ENCODE measurements around the gene TRIM49C.
"Not testable (repeated sequence)": the region's sequence is repeated elsewhere in the genome, so short reads cannot be mapped to it uniquely, and the experiment has no call there.

TRIM49C gene, protein sequence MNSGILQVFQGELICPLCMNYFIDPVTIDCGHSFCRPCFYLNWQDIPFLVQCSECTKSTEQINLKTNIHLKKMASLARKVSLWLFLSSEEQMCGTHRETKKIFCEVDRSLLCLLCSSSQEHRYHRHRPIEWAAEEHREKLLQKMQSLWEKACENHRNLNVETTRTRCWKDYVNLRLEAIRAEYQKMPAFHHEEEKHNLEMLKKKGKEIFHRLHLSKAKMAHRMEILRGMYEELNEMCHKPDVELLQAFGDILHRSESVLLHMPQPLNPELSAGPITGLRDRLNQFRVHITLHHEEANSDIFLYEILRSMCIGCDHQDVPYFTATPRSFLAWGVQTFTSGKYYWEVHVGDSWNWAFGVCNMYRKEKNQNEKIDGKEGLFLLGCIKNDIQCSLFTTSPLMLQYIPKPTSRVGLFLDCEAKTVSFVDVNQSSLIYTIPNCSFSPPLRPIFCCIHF

DNA sequence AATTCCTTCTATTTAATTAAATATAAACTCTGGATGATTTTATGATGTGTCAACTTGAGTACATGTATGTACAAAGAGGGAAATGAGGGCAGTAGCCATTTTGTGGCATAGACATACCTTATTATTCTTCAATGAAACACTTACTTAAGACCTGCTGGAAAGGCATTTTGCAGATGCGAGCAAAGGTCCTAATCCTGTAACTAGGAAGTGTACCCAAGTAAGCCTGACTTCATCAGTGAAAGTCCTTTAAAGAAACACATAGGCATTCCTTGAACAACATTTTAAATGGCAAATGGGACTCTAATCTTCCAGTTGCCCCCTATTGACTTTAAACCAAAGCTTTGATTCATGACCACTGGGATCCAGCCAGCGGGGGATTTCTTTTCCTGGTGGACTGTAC is at the start of gene TRIM49C:
TSS of gene TRIM49C (plus strand) at position 301 of the 400 bp plus-strand sequence. CDS start 4,106 bp downstream, outside the sequence.
- not testable (repeated sequence) for FAIRE-seq

DNA sequence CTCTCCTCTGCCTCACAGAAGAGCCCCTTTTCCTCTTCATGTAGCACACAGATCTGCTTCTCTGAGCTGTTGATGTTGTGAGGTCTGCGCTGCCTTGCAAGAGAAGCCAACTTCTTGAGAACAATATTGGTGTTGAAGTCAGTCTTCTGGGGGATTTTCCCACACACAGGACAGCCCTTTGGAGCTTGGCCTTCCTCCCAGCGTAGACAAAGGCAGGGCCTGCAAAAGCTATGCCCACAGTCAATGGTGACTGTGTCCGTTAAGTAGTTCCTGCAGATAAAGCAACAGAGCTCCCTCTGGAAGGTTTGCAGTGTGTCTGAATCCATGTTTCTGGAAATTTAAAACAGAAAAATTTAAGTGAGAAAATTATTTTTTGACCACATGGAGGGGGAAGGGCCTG is 6.7 kb upstream of the TRIM49C start:
- not testable (repeated sequence) for FAIRE-seq

DNA sequence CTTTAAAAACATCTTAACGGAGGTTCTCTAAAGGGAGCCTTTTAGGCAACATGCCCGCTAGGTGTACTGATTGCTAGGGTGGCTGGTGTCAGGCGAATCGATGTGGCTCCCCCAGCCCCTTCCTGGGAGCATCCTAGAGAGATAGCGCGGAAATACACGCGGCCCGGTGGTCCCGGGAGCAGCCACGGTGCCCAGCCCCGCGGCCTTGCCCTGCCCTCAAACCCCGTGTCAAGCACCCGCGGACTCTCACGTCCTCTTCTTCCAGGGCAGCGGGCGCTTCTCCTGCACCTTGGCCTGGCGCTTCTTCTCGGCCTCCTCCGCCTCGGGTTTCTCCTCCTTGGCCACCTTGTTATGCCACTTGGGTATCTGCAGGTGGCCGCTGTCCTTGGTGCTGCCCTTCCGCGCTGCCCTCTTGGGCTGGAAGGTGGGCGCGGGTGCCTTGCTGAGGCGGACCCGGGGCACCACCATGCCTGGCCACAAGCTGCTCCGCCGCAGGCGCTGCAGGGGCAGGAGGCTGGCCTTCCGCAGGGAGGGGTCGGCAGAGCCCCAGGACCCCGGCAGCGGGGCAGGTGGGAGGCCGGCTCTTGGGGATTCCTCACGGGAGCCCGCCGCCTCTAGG is 20.8 kb downstream of the TRIM49C start:
- not testable (repeated sequence) for FAIRE-seq

DNA sequence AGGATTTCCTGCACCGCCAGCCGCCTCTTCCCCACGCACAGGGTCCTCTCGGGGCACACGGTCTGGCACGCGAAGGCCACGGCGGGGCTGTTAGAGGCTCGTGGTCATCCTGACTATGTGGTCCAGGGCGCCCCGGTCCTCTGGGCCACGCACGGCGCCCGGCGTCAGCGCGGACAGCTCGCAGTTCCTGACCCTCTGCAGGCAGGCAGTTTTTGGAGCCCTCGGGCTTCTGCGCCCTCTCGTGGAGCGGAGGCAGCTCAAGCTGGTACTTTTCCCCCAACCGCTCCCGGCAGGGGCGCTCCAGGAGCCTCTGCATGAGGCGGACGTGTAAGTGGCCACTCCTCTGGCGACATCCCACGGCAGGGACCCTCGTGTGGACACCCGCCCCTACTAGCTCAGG is 21.4 kb downstream of the TRIM49C start:
- FAIRE-seq, result not testable (repeated sequence)

DNA sequence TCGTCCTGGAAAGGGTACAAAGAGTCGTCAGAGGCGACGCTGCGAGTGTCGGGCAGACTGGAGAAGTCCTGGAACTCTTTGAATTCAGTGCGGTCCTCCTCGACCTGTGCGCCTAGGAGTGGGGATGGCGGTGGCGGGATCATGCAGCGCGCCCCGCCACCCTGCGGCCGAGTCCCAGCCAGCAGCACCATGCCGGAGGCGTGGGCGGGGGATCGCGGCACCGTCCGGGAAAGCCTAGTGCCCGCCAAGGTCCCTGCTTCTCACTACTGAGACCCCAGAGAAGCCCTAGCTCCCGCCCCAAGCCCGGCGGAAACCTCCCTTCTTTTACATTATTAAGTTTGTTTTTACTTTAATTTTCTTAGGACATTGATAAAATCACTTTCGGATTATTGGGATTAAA is 22.6 kb downstream of the TRIM49C start:
- not testable (repeated sequence) for FAIRE-seq

DNA sequence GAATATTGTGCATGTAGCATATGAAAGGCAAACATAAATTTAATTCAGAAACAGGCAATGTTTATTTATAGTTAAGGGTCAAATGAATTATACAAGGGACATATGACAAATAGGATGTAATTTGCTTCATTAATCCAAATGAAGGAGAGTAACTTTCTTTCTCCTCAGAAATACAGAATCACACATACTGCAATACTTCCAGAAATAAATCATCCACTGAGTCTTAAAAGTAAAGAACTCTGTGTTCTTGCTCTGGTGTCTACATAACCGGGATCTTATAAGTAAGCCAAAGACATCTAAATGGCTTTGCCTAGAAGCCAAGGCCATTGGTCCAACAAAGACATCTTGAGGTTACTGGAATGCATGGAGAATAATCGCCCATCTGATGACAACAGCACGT is 54.7 kb downstream of the TRIM49C start, which contains the start of gene UBTFL1:
TSS of gene UBTFL1 (plus strand) at position 301 of the 400 bp plus-strand sequence. CDS start at position 301, 0 bp downstream.
- FAIRE-seq, result not testable (repeated sequence)

DNA sequence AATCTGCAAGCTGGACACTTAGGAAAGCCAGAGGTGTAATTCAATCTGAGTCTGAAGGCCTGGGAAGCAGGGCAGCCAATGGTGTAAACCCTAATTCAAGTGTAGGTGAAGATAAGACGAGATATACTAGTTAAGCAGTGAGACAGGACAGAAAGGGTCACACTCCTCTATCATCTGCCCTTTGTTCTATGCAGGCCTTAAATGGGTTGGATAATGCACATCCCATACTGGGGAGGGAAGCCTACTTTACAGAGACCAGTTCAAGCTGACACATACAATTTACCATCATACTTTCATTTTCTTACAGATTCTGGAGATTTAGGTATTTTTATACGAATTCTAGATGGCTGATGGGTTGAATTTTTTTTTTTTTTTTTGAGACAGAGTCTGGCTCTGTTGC is 57.8 kb downstream of the TRIM49C start:
- not testable (repeated sequence) for FAIRE-seq
